ENCODE measurements around the gene SVIL. TPM values are rescaled to one million over a fixed set of nuclear protein-coding genes. Genes with fewer than 3 reads are reported as not detected.

Gene SVIL
- total and polyA plus RNA-seq, 4 donors, result 3.1 to 26.0 (median 9.4) TPM

GRCh38 chr10:29452546-29452945 lies 182.2 kb downstream of the SVIL start:
- no peaks in the 10 kb centered on the region for H3K27me3 ChIP-seq (ENCODE audit: control insufficient read depth in 4 of 4, insufficient read depth in 4 of 4, low read length in 3 of 4)
- H3K36me3 ChIP-seq (ENCODE audit: control insufficient read depth in 4 of 4, insufficient read depth in 3 of 4, low read depth in 1 of 4, low read length in 3 of 4), result peaks cover 0 to 6% (median 1%) of the 10 kb centered on the region in 4 donors
- TF ChIP-seq JUND (IDR thresholded peaks at IDR 0.05), result no peak
- TF ChIP-seq FOXA2 (IDR thresholded peaks at IDR 0.05), result no peak
- TF ChIP-seq YY1 (IDR thresholded peaks at IDR 0.05), result no peak
- TF ChIP-seq HNF4A (conservative IDR thresholded peaks at IDR 0.05), result no peak
- no peak for TF ChIP-seq EGR1 (IDR thresholded peaks at IDR 0.05; ENCODE audit: low read depth in 2 of 2)
- no peak for TF ChIP-seq REST (IDR thresholded peaks at IDR 0.05)
- no peak for TF ChIP-seq ZBTB33 (IDR thresholded peaks at IDR 0.05)
- TF ChIP-seq SP1 (IDR thresholded peaks at IDR 0.05), result no peak
- no peak for TF ChIP-seq CTCF (IDR thresholded peaks at IDR 0.05; ENCODE audit: low read depth, low read length, missing input control)
- no peak for TF ChIP-seq ATF3 (IDR thresholded peaks at IDR 0.05)
- no peak for TF ChIP-seq GABPA (IDR thresholded peaks at IDR 0.05 in 1 of 2, conservative IDR thresholded peaks at IDR 0.05 in 1 of 2)
- TF ChIP-seq NR2F2 (IDR thresholded peaks at IDR 0.05), result no peak
- no peak for TF ChIP-seq RAD21 (IDR thresholded peaks at IDR 0.05)
- no peak for TF ChIP-seq FOXA1 (IDR thresholded peaks at IDR 0.05)
- no peak for TF ChIP-seq MAX (IDR thresholded peaks at IDR 0.05)
- TF ChIP-seq HNF4G (IDR thresholded peaks at IDR 0.05), result no peak
- TF ChIP-seq TAF1 (conservative IDR thresholded peaks at IDR 0.05), result no peak
- no peak for DNase-seq (ENCODE audit: low spot score)
- H3K4me3 ChIP-seq (ENCODE audit: low read depth in 1 of 3, low read length in 3 of 3), result no peak overlapping the region
- no peak overlapping the region for H3K9ac ChIP-seq (ENCODE audit: low read depth in 1 of 2, low read length in 2 of 2)
- H3K9me3 ChIP-seq (ENCODE audit: control insufficient read depth in 4 of 4, low read length in 3 of 4), result no peaks in the 10 kb centered on the region
- H3K27ac ChIP-seq (ENCODE audit: low read depth in 1 of 2, low read length in 2 of 2), result no peak overlapping the region
- peaks cover 0 to 6% (median 2%) of the 10 kb centered on the region in 4 donors for H3K4me1 ChIP-seq (ENCODE audit: control insufficient read depth in 4 of 4, insufficient read depth in 4 of 4, low read length in 3 of 4)
- 96% methylated on average over 8 of the region's 8 CpGs for WGBS

GRCh38 chr10:29451946-29452345 lies 182.8 kb downstream of the SVIL start:
- Histone ChIP-seq H3K27me3 (ENCODE audit: control insufficient read depth in 4 of 4, insufficient read depth in 4 of 4, low read length in 3 of 4) (no peaks in the 10 kb centered on the region), H3K4me3 (ENCODE audit: low read depth in 1 of 3, low read length in 3 of 3) (no peak overlapping the region), H3K9ac (ENCODE audit: low read depth in 1 of 2, low read length in 2 of 2) (no peak overlapping the region), H3K4me1 (ENCODE audit: control insufficient read depth in 4 of 4, insufficient read depth in 4 of 4, low read length in 3 of 4) (peaks cover 0 to 6% (median 2%) of the 10 kb centered on the region in 4 donors), H3K36me3 (ENCODE audit: control insufficient read depth in 4 of 4, insufficient read depth in 3 of 4, low read depth in 1 of 4, low read length in 3 of 4) (peaks cover 0 to 6% (median 1%) of the 10 kb centered on the region in 4 donors), H3K27ac (ENCODE audit: low read depth in 1 of 2, low read length in 2 of 2) (no peak overlapping the region), H3K9me3 (ENCODE audit: control insufficient read depth in 4 of 4, low read length in 3 of 4) (no peaks in the 10 kb centered on the region)
- WGBS, result 68% methylated on average over 4 of the region's 4 CpGs
- DNase-seq (ENCODE audit: low spot score), result no peak
- TF ChIP-seq ATF3 (IDR thresholded peaks at IDR 0.05) (no peak), EGR1 (IDR thresholded peaks at IDR 0.05; ENCODE audit: low read depth in 2 of 2) (no peak), FOXA2 (IDR thresholded peaks at IDR 0.05) (no peak), FOXA1 (IDR thresholded peaks at IDR 0.05) (no peak), NR2F2 (IDR thresholded peaks at IDR 0.05) (no peak), RXRA (IDR thresholded peaks at IDR 0.05) (no peak), YY1 (IDR thresholded peaks at IDR 0.05) (no peak), CTCF (IDR thresholded peaks at IDR 0.05; ENCODE audit: low read depth, low read length, missing input control) (no peak), MAX (IDR thresholded peaks at IDR 0.05) (no peak), JUND (IDR thresholded peaks at IDR 0.05) (no peak), HNF4A (conservative IDR thresholded peaks at IDR 0.05) (no peak)
